Measurements from ENCODE around the gene COL2A1.

DNA sequence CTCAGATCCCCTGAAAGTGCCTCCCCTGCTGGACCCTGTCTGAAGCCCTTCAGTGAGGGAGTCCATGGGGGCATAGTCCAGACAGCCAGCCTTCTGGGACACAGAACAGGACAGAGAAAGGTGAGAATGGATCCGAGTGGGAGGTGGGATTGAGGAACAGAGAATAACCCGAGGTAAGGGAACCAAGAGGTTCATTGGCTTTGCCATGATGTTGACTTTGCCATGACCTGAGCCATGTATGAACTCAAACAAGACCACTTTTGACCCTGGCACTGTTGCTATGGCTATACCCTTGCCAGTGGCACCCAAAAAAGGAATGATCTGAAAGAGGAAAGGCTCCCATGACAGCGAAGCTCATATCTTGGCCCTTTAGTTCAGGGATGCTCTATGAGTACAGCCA is 76.9 kb downstream of the COL2A1 start:
- TF ChIP-seq CTCF (IDR thresholded peaks at IDR 0.05) (no peak), POLR2A (IDR thresholded peaks at IDR 0.05) (no peak)
